ENCODE measurements around the gene CRTAC1.
A peak's percentile ranks its signal among the peaks of the same experiment; 100 is the strongest.

CRTAC1 gene, protein sequence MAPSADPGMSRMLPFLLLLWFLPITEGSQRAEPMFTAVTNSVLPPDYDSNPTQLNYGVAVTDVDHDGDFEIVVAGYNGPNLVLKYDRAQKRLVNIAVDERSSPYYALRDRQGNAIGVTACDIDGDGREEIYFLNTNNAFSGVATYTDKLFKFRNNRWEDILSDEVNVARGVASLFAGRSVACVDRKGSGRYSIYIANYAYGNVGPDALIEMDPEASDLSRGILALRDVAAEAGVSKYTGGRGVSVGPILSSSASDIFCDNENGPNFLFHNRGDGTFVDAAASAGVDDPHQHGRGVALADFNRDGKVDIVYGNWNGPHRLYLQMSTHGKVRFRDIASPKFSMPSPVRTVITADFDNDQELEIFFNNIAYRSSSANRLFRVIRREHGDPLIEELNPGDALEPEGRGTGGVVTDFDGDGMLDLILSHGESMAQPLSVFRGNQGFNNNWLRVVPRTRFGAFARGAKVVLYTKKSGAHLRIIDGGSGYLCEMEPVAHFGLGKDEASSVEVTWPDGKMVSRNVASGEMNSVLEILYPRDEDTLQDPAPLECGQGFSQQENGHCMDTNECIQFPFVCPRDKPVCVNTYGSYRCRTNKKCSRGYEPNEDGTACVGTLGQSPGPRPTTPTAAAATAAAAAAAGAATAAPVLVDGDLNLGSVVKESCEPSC

DNA sequence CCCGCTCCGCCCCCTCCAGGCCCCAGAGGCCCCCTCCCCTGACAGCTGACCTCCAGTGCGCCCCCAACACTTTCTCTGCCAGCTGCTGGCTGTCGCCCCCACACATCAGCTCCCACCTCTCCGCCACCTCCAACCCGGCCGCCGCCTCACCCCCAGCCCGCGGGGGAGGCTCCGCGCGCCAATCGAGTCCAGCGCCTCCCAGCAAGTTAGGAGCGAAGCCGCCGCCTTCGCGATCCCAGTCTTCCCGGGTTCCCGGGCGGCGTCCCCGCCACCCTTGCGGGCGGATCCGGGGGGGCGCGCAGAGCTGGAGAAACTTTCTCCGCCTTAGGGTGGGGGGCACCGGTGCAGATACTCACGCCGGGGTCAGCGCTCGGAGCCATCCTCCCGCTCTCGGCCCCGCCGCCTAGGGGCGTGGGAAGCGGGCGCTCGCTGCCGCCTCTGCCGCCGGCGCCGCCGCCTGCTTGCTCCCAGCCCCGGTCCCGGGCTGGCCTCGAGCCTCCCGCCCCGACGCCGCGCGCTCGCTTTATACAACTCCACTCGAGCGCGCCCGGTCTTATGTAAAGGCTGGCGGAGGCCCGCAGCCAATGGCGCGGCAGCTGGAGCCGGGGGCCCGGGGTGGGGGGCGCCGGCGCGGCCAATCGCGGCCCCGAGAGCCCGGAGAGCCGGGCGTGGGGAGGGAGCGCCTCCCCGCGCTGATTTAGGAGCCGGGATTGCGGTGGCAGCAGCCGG, at the start of gene CRTAC1:
Gene CRTAC1, minus strand, starts transcription at position 529 of the 729 bp plus-strand sequence. Its CDS starts 149 bp downstream, at position 380.
- DNase-seq (ENCODE audit: low read depth) = no peak

- no peak for DNase-seq (ENCODE audit: low read depth)
Observed at GRCh38 chr10:98078774-98079173, 48.4 kb upstream of the CRTAC1 start.

- no peak for DNase-seq (ENCODE audit: low read depth)
Observed at GRCh38 chr10:98077223-98077622, 46.8 kb upstream of the CRTAC1 start.

GRCh38 chr10:98076086-98076485, 45.7 kb upstream of the CRTAC1 start:
- DNase-seq (ENCODE audit: low read depth) = no peak

- peak; percentile 25 for DNase-seq (ENCODE audit: low read depth)
Observed at GRCh38 chr10:98074315-98074911, 44.0 kb upstream of the CRTAC1 start.

DNA sequence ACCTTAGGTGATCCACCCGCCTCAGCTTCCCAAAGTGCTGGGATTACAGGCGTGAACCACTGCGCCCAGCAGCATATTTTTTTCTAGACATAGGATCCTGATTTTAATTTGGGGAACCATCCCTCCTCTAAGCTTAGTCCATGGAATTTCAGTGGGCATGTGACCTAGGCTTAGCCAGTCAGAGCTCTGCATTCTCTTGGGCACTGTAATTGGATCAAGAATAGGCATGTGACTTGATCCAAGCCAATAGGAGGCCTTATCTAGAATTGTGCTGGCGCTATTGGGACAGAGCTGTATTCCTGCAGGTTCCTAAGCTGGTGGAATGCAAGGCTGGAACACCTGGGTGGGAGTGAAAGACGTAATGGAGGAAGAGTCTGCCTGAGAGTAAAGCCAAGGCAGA, 36.7 kb upstream of the CRTAC1 start:
- no peak for DNase-seq (ENCODE audit: low read depth)

GRCh38 chr10:98063740-98064027, 33.3 kb upstream of the CRTAC1 start:
- DNase-seq (ENCODE audit: low read depth) = no peak

GRCh38 chr10:98062424-98062823, 32.0 kb upstream of the CRTAC1 start:
- DNase-seq (ENCODE audit: low read depth) = no peak

DNA sequence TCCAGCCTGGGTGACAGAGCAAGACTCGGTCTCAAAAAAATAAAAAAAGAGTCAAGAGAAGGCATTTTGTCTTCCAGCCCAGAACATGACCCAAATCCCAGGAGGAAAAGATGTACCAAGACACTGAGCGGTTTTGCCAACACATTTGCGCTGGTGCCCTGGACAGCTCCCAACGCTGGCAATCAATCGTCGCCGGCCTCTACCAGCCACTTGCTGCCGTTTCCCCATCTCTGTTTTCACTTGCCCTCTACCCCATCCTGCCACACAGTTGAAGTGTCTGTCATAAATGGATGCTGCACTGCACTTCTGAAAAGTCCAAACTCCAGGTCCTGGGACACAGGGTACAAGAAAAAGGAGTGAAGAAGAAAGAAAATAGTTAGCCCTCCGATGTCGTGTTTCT, 29.7 kb upstream of the CRTAC1 start:
- no peak for DNase-seq (ENCODE audit: low read depth)

- no peak for DNase-seq (ENCODE audit: low read depth)
Observed at GRCh38 chr10:98058295-98058694, 27.9 kb upstream of the CRTAC1 start.

- DNase-seq (ENCODE audit: low read depth) = peak; percentile 23
Observed at GRCh38 chr10:98055841-98056516, 25.6 kb upstream of the CRTAC1 start.

DNA sequence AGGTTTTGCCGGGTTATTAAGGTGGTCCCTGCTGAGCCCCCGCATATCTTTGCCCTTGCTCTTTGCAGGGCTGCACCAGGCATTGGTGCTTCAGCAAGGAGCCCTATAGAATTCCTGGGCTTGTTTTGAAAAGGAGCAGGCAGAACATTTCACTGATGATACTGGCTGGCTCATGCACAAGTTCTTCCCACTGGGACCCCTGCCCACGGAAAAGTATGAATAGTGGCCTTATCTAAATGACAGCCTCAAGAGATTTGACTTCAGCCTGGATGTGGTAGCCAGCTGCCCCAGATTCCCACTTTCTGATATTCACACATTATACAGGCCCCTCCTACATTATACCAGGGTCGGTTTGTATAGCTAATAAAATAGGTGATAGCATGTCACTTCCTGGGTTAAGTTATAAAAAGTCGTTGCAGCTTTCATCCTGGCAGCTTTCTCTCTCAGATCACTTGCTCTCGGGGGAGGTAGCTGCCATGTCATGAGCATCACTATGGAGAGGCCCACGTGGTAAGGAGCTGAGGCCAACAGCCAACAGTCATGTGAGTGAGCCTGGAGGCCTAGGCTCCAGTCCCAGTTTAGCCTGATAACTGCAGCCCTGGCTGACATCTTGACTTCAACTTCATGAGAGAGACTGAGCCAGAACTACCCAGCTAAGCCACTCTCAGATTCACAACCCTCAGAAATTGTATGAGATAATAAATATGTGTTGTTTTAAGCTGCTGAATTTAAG, 16.8 kb upstream of the CRTAC1 start:
- no peak for DNase-seq (ENCODE audit: low read depth)

- DNase-seq (ENCODE audit: low read depth) = peak; percentile 39
Observed at GRCh38 chr10:98045785-98046389, 15.5 kb upstream of the CRTAC1 start.

DNA sequence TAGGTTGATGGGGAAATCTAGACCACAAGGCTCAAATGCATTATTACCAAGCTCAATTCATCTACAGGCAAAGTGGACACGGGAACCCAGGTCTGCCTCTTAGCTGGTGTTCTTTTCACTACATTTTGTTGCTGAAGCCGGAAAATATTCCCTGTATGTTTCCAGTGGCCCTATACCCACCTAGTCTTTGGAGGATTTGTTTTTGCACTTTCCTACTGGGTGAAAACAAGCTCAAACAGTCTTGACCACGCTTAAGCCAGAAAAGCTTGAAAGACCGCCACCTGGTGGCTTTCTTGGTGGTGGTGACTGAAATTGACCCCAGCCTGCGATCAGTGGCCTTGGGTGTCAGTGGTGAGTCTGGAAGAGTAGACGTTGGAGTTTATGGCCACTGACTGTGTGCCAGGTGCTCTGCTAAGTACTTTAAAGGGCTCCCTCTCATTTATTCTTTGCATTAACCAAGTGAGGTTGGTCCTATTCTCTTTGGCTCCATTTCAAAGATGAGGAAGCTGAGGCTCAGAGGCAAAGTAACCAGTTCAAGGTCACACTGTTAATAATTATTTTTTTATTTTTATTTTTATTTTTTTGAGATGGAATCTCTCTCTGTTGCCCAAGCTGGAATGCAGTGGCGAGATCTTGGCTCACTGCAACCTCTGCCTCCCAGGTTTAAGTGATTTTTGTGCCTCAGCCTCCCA, 11.1 kb upstream of the CRTAC1 start:
- DNase-seq (ENCODE audit: low read depth) = peak; percentile 56

- no peak for DNase-seq (ENCODE audit: low read depth)
Observed at GRCh38 chr10:98039690-98040381, 9.4 kb upstream of the CRTAC1 start.

GRCh38 chr10:98038288-98038687, 7.9 kb upstream of the CRTAC1 start:
- DNase-seq (ENCODE audit: low read depth) = no peak

- DNase-seq (ENCODE audit: low read depth) = no peak
Observed at GRCh38 chr10:98035599-98035998, 5.2 kb upstream of the CRTAC1 start.

DNA sequence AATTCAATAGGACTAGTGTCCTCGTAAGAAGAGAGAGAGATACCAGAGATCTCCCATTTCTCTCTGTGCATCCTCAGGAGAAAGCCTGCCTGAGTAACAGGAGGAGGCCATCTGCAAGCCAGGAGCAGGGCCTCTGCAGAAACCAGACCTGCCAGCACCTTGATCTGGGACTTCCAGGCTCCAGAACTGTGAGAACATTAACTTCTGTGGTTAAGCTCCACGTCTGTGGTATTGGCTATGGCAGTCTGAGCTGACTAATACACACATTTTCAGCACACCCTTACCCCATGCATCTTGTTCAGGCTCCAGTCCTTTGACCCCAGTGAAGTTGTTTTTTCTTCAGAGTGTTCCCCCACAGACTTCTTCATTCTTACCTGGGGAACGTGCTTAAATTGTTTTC, 3.1 kb upstream of the CRTAC1 start:
- no peak for DNase-seq (ENCODE audit: low read depth)

DNA sequence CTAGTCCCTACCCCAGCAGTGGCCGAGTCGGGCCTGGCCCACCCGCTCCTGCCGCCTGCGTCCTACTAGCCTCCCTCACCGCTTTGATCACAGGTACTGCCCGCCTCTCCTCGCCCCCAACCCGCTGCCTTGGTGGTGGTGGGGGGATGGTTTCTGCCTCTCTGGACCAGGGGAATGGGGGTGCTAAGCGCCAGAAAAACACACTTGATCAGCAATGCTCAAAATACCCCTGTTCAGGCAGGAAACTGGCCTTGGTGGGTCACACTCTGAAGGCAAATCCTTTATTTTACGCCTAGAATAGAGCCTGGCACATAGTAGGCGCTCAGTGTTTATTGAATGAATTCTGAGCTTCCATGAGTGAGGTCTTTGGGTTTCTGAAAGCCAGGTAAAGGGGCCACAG, 1.0 kb upstream of the CRTAC1 start:
- DNase-seq (ENCODE audit: low read depth) = no peak

DNA sequence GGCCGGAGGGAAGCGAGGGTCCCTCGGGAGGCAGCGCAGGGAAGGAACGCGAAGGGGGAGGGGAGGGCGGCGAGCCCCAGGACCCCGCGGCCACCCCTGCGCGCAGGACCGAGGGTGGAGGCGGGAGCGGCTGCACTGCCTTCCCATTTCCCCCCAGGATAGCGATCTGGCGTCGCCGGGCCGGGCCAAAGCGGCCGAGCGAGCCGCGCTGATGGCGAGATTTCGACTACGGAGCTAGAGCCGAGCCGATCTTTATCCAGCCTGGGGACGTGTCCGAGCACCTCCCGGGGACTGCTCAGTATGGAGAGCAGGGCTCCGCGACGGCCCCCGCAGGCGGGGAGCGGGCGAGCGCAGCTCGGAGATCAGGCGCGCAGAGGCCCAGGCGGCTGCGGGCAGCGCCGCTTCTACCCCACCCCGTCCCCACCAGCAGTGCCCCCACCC, 590 bp upstream of the CRTAC1 start:
- no peak for DNase-seq (ENCODE audit: low read depth)

Measured in amniotic epithelial cell (primary cell).